Sigmoid colon (tissue), 4 donors: ENCODE measurements around the gene CORO6.

Source experiments
- CTCF ChIP-seq, 4 experiments: fragments of 450-650 bp in 3 of 4; fragments of 200-600 bp in 1 of 4; IDR thresholded peaks; one replicate each; pipeline ENCODE4 v1.5.1; 2016 to 2019; ENCODE audit warnings: antibody characterized with exemption in 4 of 4, mild to moderate bottlenecking in 3 of 4, moderate library complexity in 2 of 4
- POLR2A ChIP-seq, 2 donors: fragments of 450-650 bp; IDR thresholded peaks; one replicate each; pipeline ENCODE4 v1.6.1; 2016; ENCODE audit warnings: antibody characterized with exemption in 2 of 2, mild to moderate bottlenecking in 2 of 2, moderate library complexity in 2 of 2
- POLR2AphosphoS5 ChIP-seq, 4 donors: sonication (generic); formaldehyde crosslinking; IDR thresholded peaks; one replicate each; pipeline ENCODE4 v1.6.1; 2017; ENCODE audit warnings: antibody characterized with exemption in 4 of 4

GRCh38 chr17:29567554-29568330 is 55.0 kb downstream of the CORO6 start:
- TF ChIP-seq CTCF (IDR thresholded peaks at IDR 0.05), result peak; percentile 14 to 40 (median 34)
- TF ChIP-seq POLR2A (IDR thresholded peaks at IDR 0.05), result no peak
- TF ChIP-seq POLR2AphosphoS5 (IDR thresholded peaks at IDR 0.05), result no peak
